ENCODE measurements around the gene SLC8A3.

Gene SLC8A3

DNA sequence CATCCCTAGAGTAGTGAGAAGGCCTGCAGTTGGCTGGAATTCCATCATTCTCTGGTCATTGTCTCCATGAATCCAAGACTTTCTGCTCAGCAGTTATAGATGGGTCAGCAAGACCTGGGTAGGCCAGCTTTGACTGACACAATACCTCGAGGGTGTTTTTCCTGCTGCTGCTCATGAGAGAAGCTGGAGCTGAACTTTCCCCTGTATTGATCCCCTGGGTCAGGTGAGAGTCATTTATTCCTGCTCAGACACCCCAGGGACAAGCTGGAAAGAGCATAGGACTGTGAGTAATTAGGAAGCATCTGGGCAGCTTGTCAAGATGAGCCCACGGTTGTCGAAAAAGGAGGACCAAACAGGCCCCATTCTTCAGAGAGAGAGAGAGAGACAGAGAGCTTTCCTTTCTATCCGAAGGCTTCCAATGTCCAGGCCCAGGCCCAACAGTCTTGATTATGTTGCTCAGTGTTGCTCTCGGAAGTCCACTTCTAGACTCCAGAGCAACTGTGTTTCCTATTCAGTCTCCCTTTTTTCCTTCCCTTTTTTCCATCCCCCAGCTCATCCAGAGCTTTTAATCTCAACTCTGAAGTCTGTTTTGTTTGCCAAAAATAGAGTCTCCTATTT lies 131.1 kb downstream of the SLC8A3 start:
- no peak for DNase-seq (ENCODE audit: low read depth)
- TF ChIP-seq, protein P1, sequence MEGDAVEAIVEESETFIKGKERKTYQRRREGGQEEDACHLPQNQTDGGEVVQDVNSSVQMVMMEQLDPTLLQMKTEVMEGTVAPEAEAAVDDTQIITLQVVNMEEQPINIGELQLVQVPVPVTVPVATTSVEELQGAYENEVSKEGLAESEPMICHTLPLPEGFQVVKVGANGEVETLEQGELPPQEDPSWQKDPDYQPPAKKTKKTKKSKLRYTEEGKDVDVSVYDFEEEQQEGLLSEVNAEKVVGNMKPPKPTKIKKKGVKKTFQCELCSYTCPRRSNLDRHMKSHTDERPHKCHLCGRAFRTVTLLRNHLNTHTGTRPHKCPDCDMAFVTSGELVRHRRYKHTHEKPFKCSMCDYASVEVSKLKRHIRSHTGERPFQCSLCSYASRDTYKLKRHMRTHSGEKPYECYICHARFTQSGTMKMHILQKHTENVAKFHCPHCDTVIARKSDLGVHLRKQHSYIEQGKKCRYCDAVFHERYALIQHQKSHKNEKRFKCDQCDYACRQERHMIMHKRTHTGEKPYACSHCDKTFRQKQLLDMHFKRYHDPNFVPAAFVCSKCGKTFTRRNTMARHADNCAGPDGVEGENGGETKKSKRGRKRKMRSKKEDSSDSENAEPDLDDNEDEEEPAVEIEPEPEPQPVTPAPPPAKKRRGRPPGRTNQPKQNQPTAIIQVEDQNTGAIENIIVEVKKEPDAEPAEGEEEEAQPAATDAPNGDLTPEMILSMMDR (conservative IDR thresholded peaks at IDR 0.05; ENCODE audit: low read depth, low read length), result no peak
- no peak overlapping the region for H3K4me3 ChIP-seq (ENCODE audit: low read length)

DNA sequence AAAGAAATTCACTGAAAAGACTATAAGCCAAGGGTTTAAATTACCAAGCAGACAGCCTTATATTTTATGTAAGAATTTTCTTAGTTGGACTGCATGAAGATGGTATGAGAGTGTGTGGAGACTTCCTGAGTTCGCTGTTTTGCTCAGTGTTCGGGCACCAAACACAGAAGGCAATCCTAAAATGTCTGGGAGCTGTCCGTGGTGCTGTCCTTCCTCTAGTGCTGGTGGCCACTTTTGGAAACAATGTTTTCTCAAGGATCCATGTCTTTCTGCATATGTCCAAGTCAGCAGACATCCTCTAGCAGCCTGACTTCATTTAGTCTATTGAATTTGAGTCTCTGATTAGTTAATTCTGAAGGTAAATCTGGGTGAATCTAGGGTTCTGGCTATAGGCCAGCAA lies 135.8 kb downstream of the SLC8A3 start:
- TF ChIP-seq, protein P1 (conservative IDR thresholded peaks at IDR 0.05; ENCODE audit: low read depth, low read length), result no peak
- DNase-seq (ENCODE audit: low read depth), result no peak
- H3K4me3 ChIP-seq (ENCODE audit: low read length), result no peak overlapping the region

DNA sequence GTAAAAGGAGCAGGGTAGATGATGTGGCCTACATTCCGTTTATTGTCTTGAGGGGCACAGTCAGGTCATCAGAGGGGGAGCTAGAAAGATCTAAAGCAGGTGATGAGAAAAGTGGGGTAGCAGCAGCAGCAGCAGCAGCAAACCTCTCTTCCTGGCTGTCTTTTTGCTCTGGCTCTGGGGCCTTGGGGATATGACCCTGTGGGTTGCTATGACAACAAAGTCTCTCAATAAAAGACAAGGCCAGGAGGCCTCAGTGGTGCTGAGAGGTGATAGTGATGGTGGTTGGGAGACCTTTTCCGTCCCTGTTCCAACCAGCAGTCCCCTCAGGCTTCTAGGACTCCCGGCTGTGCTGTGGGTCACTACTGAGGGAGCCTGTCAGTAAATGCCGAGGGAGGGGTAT lies 138.6 kb downstream of the SLC8A3 start:
- H3K4me3 ChIP-seq (ENCODE audit: low read length), result no peak overlapping the region
- TF ChIP-seq, protein P1 (conservative IDR thresholded peaks at IDR 0.05; ENCODE audit: low read depth, low read length), result no peak
- no peak for DNase-seq (ENCODE audit: low read depth)

DNA sequence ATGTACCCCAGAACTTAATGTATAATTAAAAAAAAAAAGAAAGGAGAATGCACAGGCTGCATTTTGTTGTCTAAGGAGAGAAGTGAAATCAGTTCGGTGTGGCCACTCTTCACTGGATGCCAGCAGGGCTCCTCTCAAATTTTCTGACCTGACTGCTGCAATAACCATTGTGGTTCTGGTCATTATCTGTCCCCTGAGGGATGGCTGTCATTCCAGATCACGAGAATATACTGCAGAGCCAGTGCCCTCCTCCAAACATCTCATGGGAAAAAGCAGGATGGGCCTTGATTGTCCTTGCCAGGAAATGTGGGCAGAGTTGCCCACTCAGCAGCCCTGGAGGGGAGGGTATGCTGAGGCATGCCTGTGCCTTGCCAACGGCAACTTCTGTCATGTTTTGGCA lies 139.1 kb downstream of the SLC8A3 start:
- no peak for DNase-seq (ENCODE audit: low read depth)
- H3K4me3 ChIP-seq (ENCODE audit: low read length), result no peak overlapping the region
- TF ChIP-seq, protein P1 (conservative IDR thresholded peaks at IDR 0.05; ENCODE audit: low read depth, low read length), result no peak

DNA sequence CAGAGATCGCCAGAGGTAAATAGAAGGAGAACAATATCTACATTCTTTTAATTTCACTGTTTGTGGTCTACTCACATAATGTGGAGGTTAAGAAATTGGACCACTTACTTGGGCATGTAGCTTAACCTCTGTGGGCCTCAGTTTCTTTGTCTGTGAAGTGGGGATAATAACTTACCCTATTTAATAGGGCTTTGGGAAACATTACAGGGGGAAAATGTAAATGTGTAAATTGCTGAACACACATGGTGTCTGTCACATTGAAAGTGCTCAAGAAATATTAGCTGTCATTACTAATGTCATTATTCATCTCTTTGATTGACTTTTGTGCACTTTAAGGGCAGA lies 140.5 kb downstream of the SLC8A3 start:
- H3K4me3 ChIP-seq (ENCODE audit: low read length), result no peak overlapping the region
- TF ChIP-seq, protein P1 (conservative IDR thresholded peaks at IDR 0.05; ENCODE audit: low read depth, low read length), result no peak
- DNase-seq (ENCODE audit: low read depth), result no peak

DNA sequence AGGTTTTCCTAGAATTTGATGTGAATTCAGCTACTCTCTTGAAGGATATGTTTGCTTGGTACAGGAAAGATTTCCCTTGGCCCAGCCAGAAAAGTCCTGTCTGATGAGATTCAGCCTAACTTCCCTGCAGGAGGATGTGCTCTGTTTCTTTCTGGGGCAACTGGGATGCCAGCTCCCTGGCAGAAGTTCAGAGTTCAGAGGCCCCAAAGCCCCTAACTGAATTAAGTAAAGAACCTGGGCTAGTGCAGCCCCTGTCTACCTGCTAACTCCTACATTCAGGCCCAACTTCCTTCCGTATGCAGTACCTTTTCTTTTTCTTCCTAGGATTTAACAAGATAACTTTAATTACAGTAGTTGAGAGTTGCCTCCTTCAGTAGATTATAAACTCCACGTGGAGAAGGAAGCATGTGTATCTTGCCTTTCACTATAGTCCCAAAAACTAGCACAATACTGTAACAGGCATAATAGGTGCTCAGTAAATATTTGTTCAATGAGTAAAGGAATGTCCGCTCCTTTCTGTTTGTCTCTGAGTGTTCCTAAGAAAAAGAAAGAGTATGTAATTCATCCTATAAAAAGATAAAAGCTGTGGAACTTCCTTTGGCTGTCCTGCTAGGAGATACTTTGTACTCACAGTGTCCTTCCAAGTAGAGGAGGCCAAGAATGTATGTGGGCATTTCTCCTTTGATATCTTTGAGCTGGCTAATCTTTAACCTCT lies 141.0 kb downstream of the SLC8A3 start:
- no peak overlapping the region for H3K4me3 ChIP-seq (ENCODE audit: low read length)
- TF ChIP-seq, protein P1 (conservative IDR thresholded peaks at IDR 0.05; ENCODE audit: low read depth, low read length), result no peak
- DNase-seq (ENCODE audit: low read depth), result no peak

All from retinal pigment epithelial cell (primary cell).